ENCODE data around the gene NOL6.

NOL6 gene

DNA sequence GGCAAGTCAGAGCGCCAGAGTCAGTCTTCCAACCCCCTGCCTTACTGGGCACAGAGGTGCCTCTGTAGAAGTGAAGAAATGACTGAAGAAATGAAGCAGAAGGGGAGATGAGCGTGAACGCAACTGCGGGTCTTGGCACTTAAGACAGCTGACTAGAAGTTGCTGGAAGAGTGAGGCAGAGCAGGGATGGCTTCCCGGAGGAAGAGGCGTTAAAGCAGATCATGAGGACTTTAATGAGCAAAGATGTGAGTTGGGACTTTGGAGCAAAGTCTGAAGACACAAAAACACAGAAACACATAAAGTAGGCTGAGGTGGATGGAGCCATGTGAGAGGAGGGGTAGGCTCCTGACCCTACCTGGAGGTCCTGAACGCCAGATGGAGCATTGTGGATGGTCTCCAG is 33.5 kb downstream of the NOL6 start:
- peaks cover 23% of the 10 kb centered on the region for H3K79me2 ChIP-seq (ENCODE audit: low read length)
- no peak overlapping the region for H3K27ac ChIP-seq (ENCODE audit: low read length)
- H3F3A ChIP-seq (ENCODE audit: insufficient read depth, low read length), result no peaks in the 10 kb centered on the region
- H3K9me3 ChIP-seq (replicated peaks; ENCODE audit: insufficient read depth, low read length), result no peaks in the 10 kb centered on the region
- TF ChIP-seq EZH2phosphoT487 (IDR thresholded peaks at IDR 0.05; ENCODE audit: low read length) (no peak), EZH2 (optimal IDR thresholded peaks at IDR 0.05; ENCODE audit: low read depth, low read length) (no peak)
- no peaks in the 10 kb centered on the region for H3K27me3 ChIP-seq (replicated peaks; ENCODE audit: insufficient read depth, low read length)
- peaks cover 6% of the 10 kb centered on the region; the same call in 1 of the 2 replicates for H3K4me1 ChIP-seq (ENCODE audit: low read length)
- H4K20me1 ChIP-seq (ENCODE audit: insufficient read depth, low read length), result no peaks in the 10 kb centered on the region
- no peaks in the 10 kb centered on the region for H3K9me2 ChIP-seq (replicated peaks; ENCODE audit: insufficient read depth, low read length)
- no peak overlapping the region for H2AFZ ChIP-seq (ENCODE audit: low read length)
- no peak overlapping the region for H3K4me2 ChIP-seq (ENCODE audit: low read depth, low read length)
- H3K4me3 ChIP-seq (ENCODE audit: low read length), result no peak overlapping the region
- no peak overlapping the region for H3K9ac ChIP-seq (ENCODE audit: low read length)
- H3K36me3 ChIP-seq (replicated peaks; ENCODE audit: insufficient read depth, low read length), result peaks cover 4% of the 10 kb centered on the region
- no peak for DNase-seq

DNA sequence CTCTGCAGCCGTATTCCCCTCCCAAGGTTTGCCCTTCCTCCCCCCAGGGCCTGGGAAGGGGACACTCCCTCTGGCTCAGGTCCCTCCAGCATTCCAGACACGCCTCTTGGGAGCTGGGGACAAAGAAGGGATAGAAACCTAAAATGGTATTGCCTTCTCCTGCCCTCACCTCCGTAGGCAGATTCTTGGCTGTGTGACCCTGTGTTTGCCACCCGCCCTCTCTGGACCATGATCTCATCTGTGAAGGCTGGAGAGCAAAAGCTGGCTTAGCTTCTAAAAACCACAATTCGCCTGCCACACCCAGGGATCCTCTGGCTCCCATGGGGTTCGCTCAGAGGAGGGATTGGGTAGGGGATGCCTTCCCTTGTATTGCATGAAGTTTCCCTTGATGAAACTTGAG is 34.0 kb downstream of the NOL6 start:
- Histone ChIP-seq H3K79me2 (ENCODE audit: low read length) (peaks cover 18% of the 10 kb centered on the region), H3K27ac (ENCODE audit: low read length) (no peak overlapping the region), H2AFZ (ENCODE audit: low read length) (no peak overlapping the region), H3K4me1 (ENCODE audit: low read length) (peaks cover 2% of the 10 kb centered on the region; the same call in 1 of the 2 replicates), H3K9me3 (replicated peaks; ENCODE audit: insufficient read depth, low read length) (no peaks in the 10 kb centered on the region), H3F3A (ENCODE audit: insufficient read depth, low read length) (no peaks in the 10 kb centered on the region), H3K4me2 (ENCODE audit: low read depth, low read length) (no peak overlapping the region), H3K9me2 (replicated peaks; ENCODE audit: insufficient read depth, low read length) (no peaks in the 10 kb centered on the region), H3K27me3 (replicated peaks; ENCODE audit: insufficient read depth, low read length) (no peaks in the 10 kb centered on the region), H4K20me1 (ENCODE audit: insufficient read depth, low read length) (no peaks in the 10 kb centered on the region), H3K36me3 (replicated peaks; ENCODE audit: insufficient read depth, low read length) (peaks cover 4% of the 10 kb centered on the region), H3K4me3 (ENCODE audit: low read length) (no peak overlapping the region), H3K9ac (ENCODE audit: low read length) (no peak overlapping the region)
- DNase-seq, result no peak
- TF ChIP-seq, protein P1, sequence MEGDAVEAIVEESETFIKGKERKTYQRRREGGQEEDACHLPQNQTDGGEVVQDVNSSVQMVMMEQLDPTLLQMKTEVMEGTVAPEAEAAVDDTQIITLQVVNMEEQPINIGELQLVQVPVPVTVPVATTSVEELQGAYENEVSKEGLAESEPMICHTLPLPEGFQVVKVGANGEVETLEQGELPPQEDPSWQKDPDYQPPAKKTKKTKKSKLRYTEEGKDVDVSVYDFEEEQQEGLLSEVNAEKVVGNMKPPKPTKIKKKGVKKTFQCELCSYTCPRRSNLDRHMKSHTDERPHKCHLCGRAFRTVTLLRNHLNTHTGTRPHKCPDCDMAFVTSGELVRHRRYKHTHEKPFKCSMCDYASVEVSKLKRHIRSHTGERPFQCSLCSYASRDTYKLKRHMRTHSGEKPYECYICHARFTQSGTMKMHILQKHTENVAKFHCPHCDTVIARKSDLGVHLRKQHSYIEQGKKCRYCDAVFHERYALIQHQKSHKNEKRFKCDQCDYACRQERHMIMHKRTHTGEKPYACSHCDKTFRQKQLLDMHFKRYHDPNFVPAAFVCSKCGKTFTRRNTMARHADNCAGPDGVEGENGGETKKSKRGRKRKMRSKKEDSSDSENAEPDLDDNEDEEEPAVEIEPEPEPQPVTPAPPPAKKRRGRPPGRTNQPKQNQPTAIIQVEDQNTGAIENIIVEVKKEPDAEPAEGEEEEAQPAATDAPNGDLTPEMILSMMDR (IDR thresholded peaks at IDR 0.05; ENCODE audit: low read length), result no peak
- TF ChIP-seq EZH2 (optimal IDR thresholded peaks at IDR 0.05; ENCODE audit: low read depth, low read length), result no peak
- TF ChIP-seq EZH2phosphoT487 (IDR thresholded peaks at IDR 0.05; ENCODE audit: low read length), result no peak

DNA sequence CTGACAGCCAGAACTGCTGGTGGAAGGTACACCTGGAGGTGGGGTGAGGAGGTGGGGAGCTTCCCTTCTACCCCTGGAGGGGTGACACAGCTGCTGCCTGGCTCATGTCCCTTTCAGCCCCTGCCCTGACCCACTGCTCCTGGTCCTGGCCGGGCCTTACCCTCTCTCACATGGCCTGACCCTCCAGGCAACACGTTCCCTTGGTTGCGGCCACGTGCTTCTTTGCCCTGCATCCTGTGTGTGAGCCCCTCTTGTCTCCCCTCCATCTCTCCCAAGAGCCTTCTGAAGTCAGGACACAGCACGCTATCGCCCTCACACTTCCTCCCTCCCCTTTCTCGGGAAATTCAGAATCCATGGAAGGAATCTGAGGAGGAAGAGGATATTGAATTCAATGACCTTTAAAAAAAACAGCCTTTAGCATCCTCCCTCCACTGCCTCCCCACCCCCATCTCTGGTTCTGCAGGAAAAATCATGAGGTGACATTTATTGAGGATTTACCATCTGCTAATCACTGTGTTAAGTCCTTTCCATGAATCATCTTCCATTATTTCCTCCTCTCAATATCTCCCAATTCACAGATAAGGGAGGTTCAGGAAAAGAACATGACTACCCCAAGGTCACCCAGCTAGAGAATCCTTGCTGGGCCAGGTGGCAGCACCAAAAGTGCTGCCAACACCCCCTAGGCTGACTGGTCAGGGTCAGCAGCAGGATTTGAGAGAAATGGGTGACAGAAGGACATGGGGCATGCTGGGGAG is 34.6 kb downstream of the NOL6 start:
- Histone ChIP-seq H3K9ac (ENCODE audit: low read length) (no peak overlapping the region), H3F3A (ENCODE audit: insufficient read depth, low read length) (no peaks in the 10 kb centered on the region), H3K4me3 (ENCODE audit: low read length) (no peak overlapping the region), H3K27me3 (replicated peaks; ENCODE audit: insufficient read depth, low read length) (no peaks in the 10 kb centered on the region), H3K9me3 (replicated peaks; ENCODE audit: insufficient read depth, low read length) (no peaks in the 10 kb centered on the region), H3K27ac (ENCODE audit: low read length) (no peak overlapping the region), H3K4me2 (ENCODE audit: low read depth, low read length) (no peak overlapping the region), H3K36me3 (replicated peaks; ENCODE audit: insufficient read depth, low read length) (peaks cover 4% of the 10 kb centered on the region), H3K4me1 (ENCODE audit: low read length) (no peaks in the 10 kb centered on the region), H3K9me2 (replicated peaks; ENCODE audit: insufficient read depth, low read length) (no peaks in the 10 kb centered on the region), H2AFZ (ENCODE audit: low read length) (no peak overlapping the region), H3K79me2 (ENCODE audit: low read length) (peaks cover 12% of the 10 kb centered on the region), H4K20me1 (ENCODE audit: insufficient read depth, low read length) (no peaks in the 10 kb centered on the region)
- DNase-seq, result no peak
- TF ChIP-seq, protein P1 (IDR thresholded peaks at IDR 0.05; ENCODE audit: low read length), result no peak
- no peak for TF ChIP-seq EZH2phosphoT487 (IDR thresholded peaks at IDR 0.05; ENCODE audit: low read length)
- no peak for TF ChIP-seq EZH2 (optimal IDR thresholded peaks at IDR 0.05; ENCODE audit: low read depth, low read length)

DNA sequence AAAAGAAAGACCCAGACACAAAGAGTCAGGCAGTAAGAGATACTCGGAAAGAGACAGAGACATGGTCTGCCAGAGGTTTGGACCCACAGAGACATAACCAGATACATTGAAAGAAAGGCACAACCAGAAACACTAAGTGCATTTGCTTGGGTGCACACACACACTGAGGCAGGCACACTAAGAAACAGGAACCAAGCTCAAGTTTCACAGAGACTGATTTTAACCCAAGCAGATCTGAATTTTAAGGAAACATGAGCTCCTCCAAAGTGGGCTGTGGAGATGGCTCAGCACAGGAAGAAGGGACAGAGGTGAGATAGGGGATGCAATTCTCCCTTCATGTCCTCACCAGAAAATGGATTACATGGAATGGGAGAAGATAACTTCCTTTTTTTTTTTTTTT is 35.8 kb downstream of the NOL6 start:
- Histone ChIP-seq H3K79me2 (ENCODE audit: low read length) (no peaks in the 10 kb centered on the region; the same call in 1 of the 2 replicates), H3K9me2 (replicated peaks; ENCODE audit: insufficient read depth, low read length) (no peaks in the 10 kb centered on the region), H3K9ac (ENCODE audit: low read length) (no peak overlapping the region), H3K27ac (ENCODE audit: low read length) (no peak overlapping the region), H2AFZ (ENCODE audit: low read length) (no peak overlapping the region), H3K4me2 (ENCODE audit: low read depth, low read length) (no peak overlapping the region), H3K4me1 (ENCODE audit: low read length) (no peaks in the 10 kb centered on the region), H3K4me3 (ENCODE audit: low read length) (no peak overlapping the region), H3K27me3 (replicated peaks; ENCODE audit: insufficient read depth, low read length) (no peaks in the 10 kb centered on the region), H3F3A (ENCODE audit: insufficient read depth, low read length) (no peaks in the 10 kb centered on the region), H3K9me3 (replicated peaks; ENCODE audit: insufficient read depth, low read length) (no peaks in the 10 kb centered on the region), H4K20me1 (ENCODE audit: insufficient read depth, low read length) (no peaks in the 10 kb centered on the region), H3K36me3 (replicated peaks; ENCODE audit: insufficient read depth, low read length) (peaks cover 4% of the 10 kb centered on the region)
- TF ChIP-seq EZH2phosphoT487 (IDR thresholded peaks at IDR 0.05; ENCODE audit: low read length), result no peak
- TF ChIP-seq EZH2 (optimal IDR thresholded peaks at IDR 0.05; ENCODE audit: low read depth, low read length), result no peak
- TF ChIP-seq, protein P1 (IDR thresholded peaks at IDR 0.05; ENCODE audit: low read length), result no peak
- DNase-seq, result no peak
